NB4 (cell line): ENCODE results near the gene SPATA31A6.
"Not testable (repeated sequence)": the region's sequence is repeated elsewhere in the genome, so short reads cannot be mapped to it uniquely, and the experiment has no call there.

Experiments used
- TF ChIP-seq, protein P1 (sequence below): IDR thresholded peaks from one replicate; pipeline ENCODE4 v1.5.1; 2012; ENCODE audit warnings: low read depth, low read length
- TF ChIP-seq, protein P2 (sequence below): IDR thresholded peaks from 2 replicates; pipeline ENCODE4 v1.6.1; 2011; ENCODE audit warnings: low read depth, low read length

DNA sequence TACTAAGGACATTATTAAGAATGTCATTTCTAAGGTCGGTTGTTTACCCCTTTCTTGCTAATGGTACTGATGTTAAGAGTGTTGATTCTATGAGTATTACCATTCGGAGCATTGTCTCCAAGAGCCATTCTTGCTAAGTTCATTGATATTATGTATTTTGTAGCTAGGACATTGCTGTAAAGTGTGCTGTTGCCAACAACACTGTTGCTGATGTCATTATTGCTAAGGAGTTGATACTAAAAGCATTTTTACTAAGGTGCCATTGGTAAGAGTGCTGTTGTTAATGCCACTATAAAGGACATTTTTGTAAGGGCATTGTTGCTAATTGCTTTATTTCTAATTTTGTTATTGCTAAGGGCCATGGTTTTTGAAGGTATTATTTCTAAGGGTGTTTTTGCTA lies 55.4 kb downstream of the SPATA31A6 start:
- TF ChIP-seq, protein P1, sequence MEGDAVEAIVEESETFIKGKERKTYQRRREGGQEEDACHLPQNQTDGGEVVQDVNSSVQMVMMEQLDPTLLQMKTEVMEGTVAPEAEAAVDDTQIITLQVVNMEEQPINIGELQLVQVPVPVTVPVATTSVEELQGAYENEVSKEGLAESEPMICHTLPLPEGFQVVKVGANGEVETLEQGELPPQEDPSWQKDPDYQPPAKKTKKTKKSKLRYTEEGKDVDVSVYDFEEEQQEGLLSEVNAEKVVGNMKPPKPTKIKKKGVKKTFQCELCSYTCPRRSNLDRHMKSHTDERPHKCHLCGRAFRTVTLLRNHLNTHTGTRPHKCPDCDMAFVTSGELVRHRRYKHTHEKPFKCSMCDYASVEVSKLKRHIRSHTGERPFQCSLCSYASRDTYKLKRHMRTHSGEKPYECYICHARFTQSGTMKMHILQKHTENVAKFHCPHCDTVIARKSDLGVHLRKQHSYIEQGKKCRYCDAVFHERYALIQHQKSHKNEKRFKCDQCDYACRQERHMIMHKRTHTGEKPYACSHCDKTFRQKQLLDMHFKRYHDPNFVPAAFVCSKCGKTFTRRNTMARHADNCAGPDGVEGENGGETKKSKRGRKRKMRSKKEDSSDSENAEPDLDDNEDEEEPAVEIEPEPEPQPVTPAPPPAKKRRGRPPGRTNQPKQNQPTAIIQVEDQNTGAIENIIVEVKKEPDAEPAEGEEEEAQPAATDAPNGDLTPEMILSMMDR = not testable (repeated sequence)
- TF ChIP-seq, protein P2, sequence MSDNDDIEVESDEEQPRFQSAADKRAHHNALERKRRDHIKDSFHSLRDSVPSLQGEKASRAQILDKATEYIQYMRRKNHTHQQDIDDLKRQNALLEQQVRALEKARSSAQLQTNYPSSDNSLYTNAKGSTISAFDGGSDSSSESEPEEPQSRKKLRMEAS = not testable (repeated sequence)
